IPS DF 6.9 (cell line): ENCODE results near the gene CA10.

Experiments used
- DNase-seq: peaks from one replicate; pipeline ENCODE4 v3.0.0-alpha.2; 2013; ENCODE audit warnings: low read depth, low spot score
- H3K27ac ChIP-seq: one replicate; pipeline ENCODE4 v1.5.1; 2013; ENCODE audit warnings: low read length, control low read depth
- H3K27me3 ChIP-seq: 2 replicates; pipeline ENCODE4 v1.6.1; 2013; ENCODE audit warnings: mild to moderate bottlenecking, low read length; ENCODE audit not compliant: control insufficient read depth, insufficient read depth
- H3K36me3 ChIP-seq: 2 replicates; pipeline ENCODE4 v1.6.1; 2013; ENCODE audit warnings: low read length; ENCODE audit not compliant: control insufficient read depth, insufficient read depth
- H3K4me1 ChIP-seq: 2 replicates; pipeline ENCODE4 v1.6.1; 2013; ENCODE audit warnings: low read length; ENCODE audit not compliant: control insufficient read depth, insufficient read depth
- H3K4me3 ChIP-seq: 2 replicates; pipeline ENCODE4 v1.5.1; 2013; ENCODE audit warnings: mild to moderate bottlenecking, low read length
- H3K9me3 ChIP-seq: 2 replicates; pipeline ENCODE4 v1.6.1; 2013; ENCODE audit warnings: low read length, inconsistent platforms; ENCODE audit not compliant: control insufficient read depth, insufficient read depth
- WGBS: extraction: QIAGEN DNeasy Blood & Tissue Kit; methylation state at CpG from one replicate; pipeline ENCODE4 v1.1.7; 2013; ENCODE audit warnings: mixed read lengths, missing lambda C conversion rate; ENCODE audit not compliant: insufficient read length, insufficient coverage; 5-methylcytosine and 5-hydroxymethylcytosine counted together

Gene CA10

GRCh38 chr17:51813784-51814174 is 344.7 kb downstream of the CA10 start:
- DNase-seq = no peak
- no CpG with 5 or more reads among the region's 1 CpG for WGBS
- Histone ChIP-seq H3K36me3 (no peaks in the 10 kb centered on the region), H3K27ac (no peak overlapping the region), H3K4me1 (no peaks in the 10 kb centered on the region), H3K9me3 (no peaks in the 10 kb centered on the region), H3K27me3 (no peaks in the 10 kb centered on the region), H3K4me3 (no peak overlapping the region)

- Histone ChIP-seq H3K27ac (no peak overlapping the region), H3K27me3 (no peaks in the 10 kb centered on the region), H3K9me3 (no peaks in the 10 kb centered on the region), H3K36me3 (no peaks in the 10 kb centered on the region), H3K4me1 (no peaks in the 10 kb centered on the region), H3K4me3 (no peak overlapping the region)
- no CpG with 5 or more reads among the region's 8 CpGs for WGBS
- DNase-seq = no peak
These were observed 345.3 kb downstream of the CA10 start for GRCh38 chr17:51813140-51813783.

GRCh38 chr17:51807460-51807859 is 351.1 kb downstream of the CA10 start:
- WGBS = no CpG with 5 or more reads among the region's 3 CpGs
- H3K27me3 ChIP-seq = no peaks in the 10 kb centered on the region

GRCh38 chr17:51805765-51806164 is 352.7 kb downstream of the CA10 start:
- Histone ChIP-seq H3K27me3 (no peaks in the 10 kb centered on the region), H3K36me3 (no peaks in the 10 kb centered on the region), H3K9me3 (no peaks in the 10 kb centered on the region; the same call in 1 of the 2 replicates), H3K4me1 (no peaks in the 10 kb centered on the region), H3K4me3 (no peak overlapping the region), H3K27ac (no peak overlapping the region)
- WGBS = no CpG with 5 or more reads among the region's 1 CpG
- DNase-seq = no peak

More at GRCh38 chr17:51807460-51807859, 351.1 kb downstream of the CA10 start:
- no peak overlapping the region for H3K4me3 ChIP-seq
- H3K4me1 ChIP-seq = no peaks in the 10 kb centered on the region
- no peaks in the 10 kb centered on the region for H3K36me3 ChIP-seq
- H3K9me3 ChIP-seq = no peaks in the 10 kb centered on the region; the same call in 1 of the 2 replicates
- DNase-seq = no peak
- no peak overlapping the region for H3K27ac ChIP-seq

- Histone ChIP-seq H3K27ac (no peak overlapping the region), H3K36me3 (no peaks in the 10 kb centered on the region), H3K9me3 (no peaks in the 10 kb centered on the region; the same call in 1 of the 2 replicates), H3K27me3 (no peaks in the 10 kb centered on the region), H3K4me3 (no peak overlapping the region), H3K4me1 (no peaks in the 10 kb centered on the region)
- DNase-seq = no peak
- WGBS = no CpG with 5 or more reads among the region's 2 CpGs
These were observed 353.3 kb downstream of the CA10 start for GRCh38 chr17:51805185-51805584.

GRCh38 chr17:51803161-51803560 is 355.4 kb downstream of the CA10 start:
- Histone ChIP-seq H3K27me3 (no peaks in the 10 kb centered on the region), H3K36me3 (no peaks in the 10 kb centered on the region), H3K27ac (no peak overlapping the region), H3K4me3 (no peak overlapping the region), H3K9me3 (no peaks in the 10 kb centered on the region; the same call in 1 of the 2 replicates), H3K4me1 (no peaks in the 10 kb centered on the region)
- no peak for DNase-seq
- no CpG with 5 or more reads among the region's 4 CpGs for WGBS

- Histone ChIP-seq H3K27me3 (no peaks in the 10 kb centered on the region), H3K4me3 (no peak overlapping the region), H3K27ac (no peak overlapping the region), H3K4me1 (no peaks in the 10 kb centered on the region), H3K9me3 (no peaks in the 10 kb centered on the region; the same call in 1 of the 2 replicates), H3K36me3 (no peaks in the 10 kb centered on the region)
- no peak for DNase-seq
- no CpG with 5 or more reads among the region's 1 CpG for WGBS
These were observed 356.0 kb downstream of the CA10 start for GRCh38 chr17:51802544-51802943.

- no peaks in the 10 kb centered on the region; the same call in 1 of the 2 replicates for H3K9me3 ChIP-seq
- no peak for DNase-seq
- no peak overlapping the region for H3K27ac ChIP-seq
- H3K4me3 ChIP-seq = no peak overlapping the region
- no peaks in the 10 kb centered on the region for H3K4me1 ChIP-seq
- no CpG with 5 or more reads among the region's 4 CpGs for WGBS
- H3K27me3 ChIP-seq = no peaks in the 10 kb centered on the region
- H3K36me3 ChIP-seq = no peaks in the 10 kb centered on the region
These were observed 356.9 kb downstream of the CA10 start for GRCh38 chr17:51801626-51802025.

- Histone ChIP-seq H3K27me3 (no peaks in the 10 kb centered on the region), H3K27ac (no peak overlapping the region), H3K4me1 (no peaks in the 10 kb centered on the region), H3K4me3 (no peak overlapping the region), H3K36me3 (no peaks in the 10 kb centered on the region), H3K9me3 (no peaks in the 10 kb centered on the region)
- WGBS = no CpG with 5 or more reads among the region's 4 CpGs
- DNase-seq = no peak
These were observed 358.5 kb downstream of the CA10 start for GRCh38 chr17:51799981-51800380.

- Histone ChIP-seq H3K4me3 (no peak overlapping the region), H3K27ac (no peak overlapping the region), H3K27me3 (no peaks in the 10 kb centered on the region), H3K36me3 (no peaks in the 10 kb centered on the region), H3K9me3 (no peaks in the 10 kb centered on the region), H3K4me1 (no peaks in the 10 kb centered on the region)
- DNase-seq = no peak
These were observed 359.3 kb downstream of the CA10 start for GRCh38 chr17:51799240-51799639.

GRCh38 chr17:51797150-51797549 is 361.4 kb downstream of the CA10 start:
- no peak for DNase-seq
- Histone ChIP-seq H3K4me3 (no peak overlapping the region), H3K9me3 (no peaks in the 10 kb centered on the region), H3K27ac (no peak overlapping the region), H3K27me3 (no peaks in the 10 kb centered on the region), H3K4me1 (no peaks in the 10 kb centered on the region), H3K36me3 (no peaks in the 10 kb centered on the region)
- WGBS = no CpG with 5 or more reads among the region's 14 CpGs
